ENCODE measurements around the gene HMX1.

DNA sequence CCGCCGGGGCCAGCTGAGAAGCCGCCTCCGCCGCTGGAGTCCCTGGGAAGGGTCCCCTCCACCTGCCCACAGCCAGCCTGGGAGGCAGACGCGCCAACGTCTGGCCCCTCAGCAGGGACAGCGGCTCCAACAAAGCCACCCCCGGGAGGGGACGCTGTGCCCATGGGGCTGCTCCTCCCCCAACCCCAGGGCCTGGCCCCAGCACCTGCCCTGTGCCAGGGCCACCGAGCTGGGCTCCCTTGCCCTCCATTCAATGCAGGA, 6.1 kb upstream of the HMX1 start:
- TF ChIP-seq, protein P1, sequence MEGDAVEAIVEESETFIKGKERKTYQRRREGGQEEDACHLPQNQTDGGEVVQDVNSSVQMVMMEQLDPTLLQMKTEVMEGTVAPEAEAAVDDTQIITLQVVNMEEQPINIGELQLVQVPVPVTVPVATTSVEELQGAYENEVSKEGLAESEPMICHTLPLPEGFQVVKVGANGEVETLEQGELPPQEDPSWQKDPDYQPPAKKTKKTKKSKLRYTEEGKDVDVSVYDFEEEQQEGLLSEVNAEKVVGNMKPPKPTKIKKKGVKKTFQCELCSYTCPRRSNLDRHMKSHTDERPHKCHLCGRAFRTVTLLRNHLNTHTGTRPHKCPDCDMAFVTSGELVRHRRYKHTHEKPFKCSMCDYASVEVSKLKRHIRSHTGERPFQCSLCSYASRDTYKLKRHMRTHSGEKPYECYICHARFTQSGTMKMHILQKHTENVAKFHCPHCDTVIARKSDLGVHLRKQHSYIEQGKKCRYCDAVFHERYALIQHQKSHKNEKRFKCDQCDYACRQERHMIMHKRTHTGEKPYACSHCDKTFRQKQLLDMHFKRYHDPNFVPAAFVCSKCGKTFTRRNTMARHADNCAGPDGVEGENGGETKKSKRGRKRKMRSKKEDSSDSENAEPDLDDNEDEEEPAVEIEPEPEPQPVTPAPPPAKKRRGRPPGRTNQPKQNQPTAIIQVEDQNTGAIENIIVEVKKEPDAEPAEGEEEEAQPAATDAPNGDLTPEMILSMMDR (conservative IDR thresholded peaks at IDR 0.05; ENCODE audit: low read length): no peak
- no peak for TF ChIP-seq EZH2phosphoT487 (IDR thresholded peaks at IDR 0.05; ENCODE audit: borderline replicate concordance, low read depth, low read length)
